Measurements from ENCODE around the gene KNDC1.

KNDC1 gene

GRCh38 chr10:133116455-133116854, 43.6 kb upstream of the KNDC1 start:
- no peaks in the 10 kb centered on the region for H4K20me1 ChIP-seq (ENCODE audit: insufficient read depth, low read length)
- no peaks in the 10 kb centered on the region for H3K4me1 ChIP-seq (ENCODE audit: low read length)
- H3K4me3 ChIP-seq (ENCODE audit: low read length): no peak overlapping the region
- H3K4me2 ChIP-seq (ENCODE audit: low read depth, low read length): no peak overlapping the region
- no peak overlapping the region for H3K27ac ChIP-seq (ENCODE audit: low read length)
- no peaks in the 10 kb centered on the region for H3K79me2 ChIP-seq (ENCODE audit: low read length)
- DNase-seq: no peak
- H3F3A ChIP-seq (ENCODE audit: insufficient read depth, low read length): no peaks in the 10 kb centered on the region
- H3K27me3 ChIP-seq (replicated peaks; ENCODE audit: insufficient read depth, low read length): no peaks in the 10 kb centered on the region; the same call in none of the 2 replicates
- H3K9me2 ChIP-seq (replicated peaks; ENCODE audit: insufficient read depth, low read length): no peaks in the 10 kb centered on the region
- TF ChIP-seq EZH2phosphoT487 (IDR thresholded peaks at IDR 0.05; ENCODE audit: low read length): no peak
- no peak for TF ChIP-seq EZH2 (optimal IDR thresholded peaks at IDR 0.05; ENCODE audit: low read depth, low read length)
- no peak for TF ChIP-seq CTCF (IDR thresholded peaks at IDR 0.05; ENCODE audit: low read length)
- H2AFZ ChIP-seq (ENCODE audit: low read length): no peak overlapping the region
- H3K9me3 ChIP-seq (replicated peaks; ENCODE audit: insufficient read depth, low read length): no peaks in the 10 kb centered on the region
- H3K36me3 ChIP-seq (replicated peaks; ENCODE audit: insufficient read depth, low read length): no peaks in the 10 kb centered on the region
- no peak overlapping the region for H3K9ac ChIP-seq (ENCODE audit: low read length)

GRCh38 chr10:133117036-133117687, 42.9 kb upstream of the KNDC1 start:
- no peak overlapping the region for H3K4me3 ChIP-seq (ENCODE audit: low read length)
- no peaks in the 10 kb centered on the region for H3K9me3 ChIP-seq (replicated peaks; ENCODE audit: insufficient read depth, low read length)
- H3K4me2 ChIP-seq (ENCODE audit: low read depth, low read length): no peak overlapping the region
- no peak for DNase-seq
- no peaks in the 10 kb centered on the region for H3F3A ChIP-seq (ENCODE audit: insufficient read depth, low read length)
- H2AFZ ChIP-seq (ENCODE audit: low read length): no peak overlapping the region
- TF ChIP-seq EZH2 (optimal IDR thresholded peaks at IDR 0.05; ENCODE audit: low read depth, low read length) (no peak), EZH2phosphoT487 (IDR thresholded peaks at IDR 0.05; ENCODE audit: low read length) (no peak), CTCF (IDR thresholded peaks at IDR 0.05; ENCODE audit: low read length) (no peak)
- H3K79me2 ChIP-seq (ENCODE audit: low read length): no peaks in the 10 kb centered on the region
- H3K27me3 ChIP-seq (replicated peaks; ENCODE audit: insufficient read depth, low read length): no peaks in the 10 kb centered on the region; the same call in none of the 2 replicates
- no peak overlapping the region for H3K9ac ChIP-seq (ENCODE audit: low read length)
- H3K9me2 ChIP-seq (replicated peaks; ENCODE audit: insufficient read depth, low read length): no peaks in the 10 kb centered on the region
- no peaks in the 10 kb centered on the region for H3K36me3 ChIP-seq (replicated peaks; ENCODE audit: insufficient read depth, low read length)
- H3K4me1 ChIP-seq (ENCODE audit: low read length): no peaks in the 10 kb centered on the region
- no peak overlapping the region for H3K27ac ChIP-seq (ENCODE audit: low read length)
- no peaks in the 10 kb centered on the region for H4K20me1 ChIP-seq (ENCODE audit: insufficient read depth, low read length)

GRCh38 chr10:133117688-133118071, 42.3 kb upstream of the KNDC1 start:
- DNase-seq: no peak
- no peak overlapping the region for H3K4me2 ChIP-seq (ENCODE audit: low read depth, low read length)
- no peak overlapping the region for H3K4me3 ChIP-seq (ENCODE audit: low read length)
- H3K9ac ChIP-seq (ENCODE audit: low read length): no peak overlapping the region
- TF ChIP-seq CTCF (IDR thresholded peaks at IDR 0.05; ENCODE audit: low read length): no peak
- no peak for TF ChIP-seq EZH2phosphoT487 (IDR thresholded peaks at IDR 0.05; ENCODE audit: low read length)
- no peak for TF ChIP-seq EZH2 (optimal IDR thresholded peaks at IDR 0.05; ENCODE audit: low read depth, low read length)
- H3F3A ChIP-seq (ENCODE audit: insufficient read depth, low read length): no peaks in the 10 kb centered on the region
- no peaks in the 10 kb centered on the region for H3K9me3 ChIP-seq (replicated peaks; ENCODE audit: insufficient read depth, low read length)
- H3K27ac ChIP-seq (ENCODE audit: low read length): no peak overlapping the region
- no peaks in the 10 kb centered on the region for H4K20me1 ChIP-seq (ENCODE audit: insufficient read depth, low read length)
- no peaks in the 10 kb centered on the region for H3K36me3 ChIP-seq (replicated peaks; ENCODE audit: insufficient read depth, low read length)
- no peak overlapping the region for H2AFZ ChIP-seq (ENCODE audit: low read length)
- no peaks in the 10 kb centered on the region for H3K79me2 ChIP-seq (ENCODE audit: low read length)
- no peaks in the 10 kb centered on the region for H3K4me1 ChIP-seq (ENCODE audit: low read length)
- no peaks in the 10 kb centered on the region for H3K9me2 ChIP-seq (replicated peaks; ENCODE audit: insufficient read depth, low read length)
- no peaks in the 10 kb centered on the region; the same call in none of the 2 replicates for H3K27me3 ChIP-seq (replicated peaks; ENCODE audit: insufficient read depth, low read length)

All from MM.1S (cell line).